Measurements from ENCODE around the gene ATF6. TPM values are rescaled to one million over a fixed set of nuclear protein-coding genes. Genes with fewer than 3 reads are reported as not detected.

The ATF6 gene
- total and polyA plus RNA-seq, 8 donors = 3.4 to 54.3 (median 13.5) TPM

DNA sequence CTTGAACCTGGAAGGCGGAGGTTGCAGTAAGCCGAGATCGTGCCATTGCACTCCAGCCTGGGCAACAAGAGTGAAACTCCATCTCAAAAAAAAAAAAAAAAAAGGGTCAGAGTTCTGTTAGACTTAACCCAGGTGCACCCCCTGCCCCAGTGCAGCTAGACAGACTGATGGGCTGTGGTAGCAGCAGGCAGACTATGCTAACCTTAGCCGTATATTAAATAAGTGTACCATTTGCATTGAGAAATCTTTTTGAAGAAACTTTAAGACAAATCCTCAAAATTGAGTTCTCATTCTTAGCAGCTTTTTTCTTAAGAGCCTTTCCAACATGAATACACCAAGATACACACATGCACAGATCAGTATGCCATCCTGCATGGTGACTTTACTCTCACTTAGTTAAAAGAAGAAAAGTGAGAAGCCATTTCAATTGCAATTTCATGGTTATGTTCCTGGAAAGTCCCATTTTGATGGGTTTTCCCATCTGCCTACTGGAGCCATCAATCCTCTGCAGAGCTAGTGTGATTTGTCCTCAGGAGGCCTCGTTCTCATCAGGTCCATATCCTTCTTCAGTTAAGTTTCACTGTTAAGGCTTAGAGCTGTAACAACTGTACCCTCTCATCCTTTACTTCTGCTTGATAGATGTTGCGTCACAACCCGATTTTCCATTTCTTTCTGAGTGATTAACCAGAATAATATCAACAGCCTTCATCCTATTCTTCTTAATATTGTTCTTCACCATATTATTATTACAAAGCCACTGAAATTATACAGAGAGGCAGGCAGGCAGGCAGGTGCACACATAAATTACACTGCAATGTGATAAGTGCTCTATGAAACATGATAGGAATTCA, 37.5 kb upstream of the ATF6 start:
- no peak overlapping the region for H3K27ac ChIP-seq
- intact Hi-C loops (cut with DNase I; ENCODE audit: low total_unique reads) = no loop called here
- WGBS, 5 donors = 75 to 88% (median 80%) methylated on average over 4 to 7 of the region's 7 CpGs
- DNase-seq = no peak
- no peaks in the 10 kb centered on the region for H3K36me3 ChIP-seq
- H3K27me3 ChIP-seq = peaks cover 0 to 38% (median 0%) of the 10 kb centered on the region in 3 donors
- TF ChIP-seq, protein P1, sequence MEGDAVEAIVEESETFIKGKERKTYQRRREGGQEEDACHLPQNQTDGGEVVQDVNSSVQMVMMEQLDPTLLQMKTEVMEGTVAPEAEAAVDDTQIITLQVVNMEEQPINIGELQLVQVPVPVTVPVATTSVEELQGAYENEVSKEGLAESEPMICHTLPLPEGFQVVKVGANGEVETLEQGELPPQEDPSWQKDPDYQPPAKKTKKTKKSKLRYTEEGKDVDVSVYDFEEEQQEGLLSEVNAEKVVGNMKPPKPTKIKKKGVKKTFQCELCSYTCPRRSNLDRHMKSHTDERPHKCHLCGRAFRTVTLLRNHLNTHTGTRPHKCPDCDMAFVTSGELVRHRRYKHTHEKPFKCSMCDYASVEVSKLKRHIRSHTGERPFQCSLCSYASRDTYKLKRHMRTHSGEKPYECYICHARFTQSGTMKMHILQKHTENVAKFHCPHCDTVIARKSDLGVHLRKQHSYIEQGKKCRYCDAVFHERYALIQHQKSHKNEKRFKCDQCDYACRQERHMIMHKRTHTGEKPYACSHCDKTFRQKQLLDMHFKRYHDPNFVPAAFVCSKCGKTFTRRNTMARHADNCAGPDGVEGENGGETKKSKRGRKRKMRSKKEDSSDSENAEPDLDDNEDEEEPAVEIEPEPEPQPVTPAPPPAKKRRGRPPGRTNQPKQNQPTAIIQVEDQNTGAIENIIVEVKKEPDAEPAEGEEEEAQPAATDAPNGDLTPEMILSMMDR (IDR thresholded peaks at IDR 0.05) = no peak
- TF ChIP-seq POLR2AphosphoS5 (IDR thresholded peaks at IDR 0.05) = no peak
- no peak for TF ChIP-seq EP300 (IDR thresholded peaks at IDR 0.05)
- no peak for TF ChIP-seq POLR2A (IDR thresholded peaks at IDR 0.05)
- no peak overlapping the region for H3K4me3 ChIP-seq
- H3K9me3 ChIP-seq = no peaks in the 10 kb centered on the region
- H3K4me1 ChIP-seq = peaks cover 8 to 26% (median 19%) of the 10 kb centered on the region in 4 donors

DNA sequence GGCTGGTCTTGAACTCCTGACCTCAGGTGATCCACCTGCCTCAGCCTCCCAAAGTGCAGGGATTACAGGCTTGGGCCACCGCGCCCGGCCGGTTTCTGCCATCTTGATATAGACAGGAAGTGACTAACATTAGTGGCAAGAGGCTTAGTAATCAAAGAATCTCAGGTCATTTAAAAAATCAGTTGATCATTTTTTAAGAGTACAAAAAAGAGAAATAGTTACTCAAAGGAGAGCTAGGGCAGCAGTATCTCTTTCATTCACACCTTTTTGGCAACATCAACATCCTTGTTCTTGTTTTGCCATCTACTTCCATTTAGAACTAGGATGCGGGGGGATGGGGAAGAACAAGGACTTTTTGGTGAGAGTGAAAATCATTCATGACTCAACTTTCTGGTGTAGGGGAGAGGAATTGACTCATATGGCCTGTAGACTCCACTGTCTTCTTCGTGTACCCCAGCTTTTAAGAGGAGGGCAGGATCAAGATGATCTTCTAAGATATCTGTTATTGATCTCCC, 36.0 kb upstream of the ATF6 start:
- intact Hi-C loops (cut with DNase I; ENCODE audit: low total_unique reads) = no loop called here
- H3K9me3 ChIP-seq = no peaks in the 10 kb centered on the region
- no peak for DNase-seq
- 59 to 81% (median 76%) methylated on average over 6 of the region's 6 CpGs for WGBS, 5 donors
- peaks cover 8 to 25% (median 19%) of the 10 kb centered on the region in 4 donors for H3K4me1 ChIP-seq
- no peak overlapping the region for H3K4me3 ChIP-seq
- no peak overlapping the region for H3K27ac ChIP-seq
- H3K36me3 ChIP-seq = no peaks in the 10 kb centered on the region
- TF ChIP-seq, protein P1 (IDR thresholded peaks at IDR 0.05) = no peak
- TF ChIP-seq POLR2AphosphoS5 (IDR thresholded peaks at IDR 0.05) (no peak), POLR2A (IDR thresholded peaks at IDR 0.05) (no peak), EP300 (IDR thresholded peaks at IDR 0.05) (no peak)
- H3K27me3 ChIP-seq = peaks cover 0 to 29% (median 0%) of the 10 kb centered on the region in 3 donors

DNA sequence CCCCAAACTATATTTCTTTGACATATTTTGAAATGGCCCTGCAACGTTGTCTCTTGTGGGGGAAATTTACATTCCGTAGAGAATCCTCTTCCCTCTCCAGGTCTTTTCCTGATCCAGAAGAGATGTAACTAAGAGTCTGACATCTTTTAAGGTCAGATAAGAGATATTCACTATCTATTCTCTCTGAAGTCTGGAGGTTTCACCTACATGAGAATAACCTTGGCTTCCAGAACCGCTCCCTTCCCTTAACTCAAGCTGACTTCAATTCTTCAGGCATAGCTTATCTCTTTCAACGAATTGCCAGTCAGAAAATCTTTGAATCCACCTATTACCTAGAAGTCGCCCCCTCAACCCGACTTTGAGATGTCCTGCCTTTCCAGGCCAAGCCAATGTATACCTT, 34.9 kb upstream of the ATF6 start:
- Histone ChIP-seq H3K36me3 (no peaks in the 10 kb centered on the region), H3K27ac (no peak overlapping the region), H3K4me3 (no peak overlapping the region), H3K4me1 (peaks cover 0 to 14% (median 9%) of the 10 kb centered on the region in 4 donors), H3K27me3 (peaks cover 0 to 26% (median 0%) of the 10 kb centered on the region in 3 donors), H3K9me3 (no peaks in the 10 kb centered on the region)
- DNase-seq = no peak
- intact Hi-C loops (cut with DNase I; ENCODE audit: low total_unique reads) = no loop called here
- 67 to 78% (median 72%) methylated on average over 6 of the region's 6 CpGs for WGBS, 5 donors
- no peak for TF ChIP-seq EP300 (IDR thresholded peaks at IDR 0.05)
- TF ChIP-seq, protein P1 (IDR thresholded peaks at IDR 0.05) = no peak
- no peak for TF ChIP-seq POLR2AphosphoS5 (IDR thresholded peaks at IDR 0.05)
- TF ChIP-seq POLR2A (IDR thresholded peaks at IDR 0.05) = no peak

DNA sequence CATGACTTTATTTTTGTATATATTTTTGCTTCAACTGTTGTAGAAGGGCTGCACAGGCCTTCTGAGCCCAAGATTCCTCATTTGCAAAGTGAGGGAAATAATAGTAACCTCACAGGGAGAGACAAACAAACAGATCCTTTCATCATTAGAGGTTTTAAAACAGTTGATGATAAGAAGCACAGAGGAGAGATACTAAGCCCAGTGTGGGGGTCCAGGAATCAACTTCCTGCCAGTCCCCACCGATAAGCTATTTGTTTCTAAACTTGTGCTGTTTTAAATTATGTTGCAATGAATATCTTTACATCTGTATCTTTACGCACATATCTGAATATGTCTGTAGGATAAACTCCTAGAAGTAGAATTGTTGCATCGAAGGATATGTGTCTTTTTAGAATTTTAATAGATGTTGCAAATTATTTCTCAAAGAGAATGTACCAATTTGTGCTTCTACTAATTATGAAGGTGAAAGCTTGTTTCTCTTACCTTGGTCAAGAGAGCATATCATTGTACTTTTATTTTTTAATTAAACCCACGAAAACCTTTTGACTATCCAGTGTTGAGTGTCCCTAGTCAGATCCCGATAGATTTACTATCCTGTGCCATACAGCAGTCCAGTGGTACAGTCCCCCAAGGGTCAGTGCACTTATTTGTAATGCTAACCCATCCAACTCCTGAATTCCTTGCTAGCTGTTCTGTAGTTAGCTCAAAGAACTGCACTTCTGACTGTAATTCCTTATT, 34.0 kb upstream of the ATF6 start:
- H3K27me3 ChIP-seq = peaks cover 0 to 18% (median 0%) of the 10 kb centered on the region in 3 donors
- no peaks in the 10 kb centered on the region for H3K36me3 ChIP-seq
- peaks cover 0 to 10% (median 4%) of the 10 kb centered on the region in 4 donors for H3K4me1 ChIP-seq
- no peak overlapping the region for H3K27ac ChIP-seq
- TF ChIP-seq EP300 (IDR thresholded peaks at IDR 0.05) = no peak
- TF ChIP-seq POLR2A (IDR thresholded peaks at IDR 0.05) = no peak
- TF ChIP-seq POLR2AphosphoS5 (IDR thresholded peaks at IDR 0.05) = no peak
- TF ChIP-seq, protein P1 (IDR thresholded peaks at IDR 0.05) = no peak
- intact Hi-C loops (cut with DNase I; ENCODE audit: low total_unique reads) = no loop called here
- no peak for DNase-seq
- no peaks in the 10 kb centered on the region for H3K9me3 ChIP-seq
- WGBS, 5 donors = 70 to 86% (median 80%) methylated on average over 5 of the region's 5 CpGs
- H3K4me3 ChIP-seq = no peak overlapping the region
